CD14-positive monocyte (primary cell): ENCODE results near the gene COPE. TPM values are rescaled to one million over a fixed set of nuclear protein-coding genes. Genes with fewer than 3 reads are reported as not detected.

Experiments used
- DNase-seq, 3 donors: peaks; one replicate each; pipeline ENCODE4 v3.0.0-alpha.2; 2011 to 2022
- H2AFZ ChIP-seq: 2 replicates; pipeline ENCODE4 v1.6.0; 2012; ENCODE audit warnings: mild to moderate bottlenecking, low read depth, low read length, inconsistent platforms; ENCODE audit not compliant: insufficient read depth, poor library complexity, severe bottlenecking
- H3K27ac ChIP-seq, 2 donors: 1 replicate in 1 of 2; 2 replicates in 1 of 2; pipeline ENCODE4 v1.5.1; 2012 to 2013; ENCODE audit warnings: low read length in 2 of 2, control low read depth in 1 of 2, inconsistent platforms in 1 of 2, low read depth in 1 of 2, mild to moderate bottlenecking in 1 of 2
- H3K27me3 ChIP-seq, 2 donors: one replicate each; pipeline versions ENCODE4 v1.6.0 to v1.6.1; 2011 to 2013; ENCODE audit warnings: low read length in 2 of 2; ENCODE audit not compliant: control insufficient read depth in 2 of 2, insufficient read depth in 2 of 2
- H3K36me3 ChIP-seq, 2 donors: replicated peaks in 1 of 2; 1 replicate in 1 of 2; 2 replicates in 1 of 2; pipeline versions ENCODE4 v1.5.1 to v1.6.1; 2012 to 2013; ENCODE audit warnings: low read length in 2 of 2, control low read depth in 1 of 2, inconsistent platforms in 1 of 2, mild to moderate bottlenecking in 1 of 2; ENCODE audit not compliant: insufficient read depth in 2 of 2, control insufficient read depth in 1 of 2
- H3K4me1 ChIP-seq, 2 donors: 1 replicate in 1 of 2; 2 replicates in 1 of 2; pipeline versions ENCODE4 v1.5.1 to v1.6.1; 2012 to 2013; ENCODE audit warnings: low read length in 2 of 2, control low read depth in 1 of 2, inconsistent platforms in 1 of 2, mild to moderate bottlenecking in 1 of 2, moderate library complexity in 1 of 2; ENCODE audit not compliant: insufficient read depth in 2 of 2, control insufficient read depth in 1 of 2
- H3K4me2 ChIP-seq: replicated peaks from 2 replicates; pipeline ENCODE3; 2012; ENCODE audit warnings: low read length, moderate library complexity, mild to moderate bottlenecking; ENCODE audit not compliant: poor library complexity, severe bottlenecking; ENCODE audit errors: extremely low read depth
- H3K4me3 ChIP-seq, 3 experiments: fragments of 200-600 bp in 1 of 3; sonication (generic) in 1 of 3; replicated peaks in 1 of 3; 1 replicate in 2 of 3; 2 replicates in 1 of 3; pipeline ENCODE4 v1.5.1; 2011 to 2013; ENCODE audit warnings: low read length in 3 of 3, mild to moderate bottlenecking in 3 of 3, control low read depth in 2 of 3, low read depth in 2 of 3, inconsistent platforms in 1 of 3, moderate library complexity in 1 of 3
- H3K79me2 ChIP-seq: 2 replicates; pipeline ENCODE4 v1.6.0; 2012; ENCODE audit warnings: mild to moderate bottlenecking, control low read depth, inconsistent platforms, low read length, moderate library complexity; ENCODE audit not compliant: insufficient read depth
- H3K9ac ChIP-seq: 2 replicates; pipeline ENCODE4 v1.6.0; 2017; ENCODE audit warnings: low read length, mild to moderate bottlenecking; ENCODE audit not compliant: insufficient read depth, poor library complexity, severe bottlenecking
- H3K9me3 ChIP-seq, 2 donors: replicated peaks in 1 of 2; 1 replicate in 1 of 2; 2 replicates in 1 of 2; pipeline versions ENCODE4 v1.5.1 to v1.6.1; 2012 to 2013; ENCODE audit warnings: low read length in 2 of 2, control low read depth in 1 of 2; ENCODE audit not compliant: control insufficient read depth in 1 of 2, insufficient read depth in 1 of 2
- H4K20me1 ChIP-seq: 2 replicates; pipeline ENCODE4 v1.6.0; 2012; ENCODE audit warnings: mild to moderate bottlenecking, low read length, control low read depth, moderate library complexity; ENCODE audit not compliant: insufficient read depth
- H3K27ac Mint-ChIP-seq, 7 donors: one replicate each; pipeline ENCODE4 v1.8.0; 2020; ENCODE audit warnings: mild to moderate bottlenecking in 7 of 7, mixed read lengths in 7 of 7, moderate library complexity in 6 of 7, inconsistent platforms in 2 of 7
- H3K27me3 Mint-ChIP-seq, 3 donors: one replicate each; pipeline ENCODE4 v1.8.0; 2021 to 2022; ENCODE audit warnings: low read depth in 3 of 3, mild to moderate bottlenecking in 3 of 3, mixed read lengths in 3 of 3, moderate library complexity in 3 of 3, inconsistent platforms in 1 of 3
- H3K36me3 Mint-ChIP-seq, 2 donors: one replicate each; pipeline ENCODE4 v1.8.0; 2020; ENCODE audit warnings: mixed read lengths in 2 of 2, inconsistent platforms in 1 of 2, mild to moderate bottlenecking in 1 of 2
- H3K4me1 Mint-ChIP-seq: one replicate; pipeline ENCODE4 v1.8.0; 2020; ENCODE audit warnings: mild to moderate bottlenecking, mixed read lengths
- H3K4me3 Mint-ChIP-seq, 2 donors: one replicate each; pipeline ENCODE4 v1.8.0; 2020; ENCODE audit warnings: mild to moderate bottlenecking in 2 of 2, mixed read lengths in 2 of 2, moderate library complexity in 1 of 2
- H3K9me3 Mint-ChIP-seq, 7 donors: one replicate each; pipeline ENCODE4 v1.8.0; 2020 to 2022; ENCODE audit warnings: mixed read lengths in 7 of 7, mild to moderate bottlenecking in 6 of 7, moderate library complexity in 6 of 7, inconsistent platforms in 2 of 7
- WGBS: methylation state at CpG from one replicate; pipeline ENCODE4 v1.1.5; 2013; ENCODE audit warnings: missing lambda C conversion rate; ENCODE audit not compliant: insufficient coverage; 5-methylcytosine and 5-hydroxymethylcytosine counted together
- intact Hi-C, 2 donors: fragments of 100-400 bp; cut with micrococcal nuclease; formaldehyde crosslinking; loops; one replicate each; pipeline versions ENCODE4 v1.15.0 to v1.15.1; 2023
- polyA plus RNA-seq, 3 donors: library from polyadenylated mRNA; depleted of rRNA in 1 of 3; unstranded in 2 of 3; stranded (reverse) in 1 of 3; fragments of 300-500 nt in 2 of 3; fragments of >200 nt in 1 of 3; fragmentation: Illumina TruSeq in 2 of 3; gene quantifications; 1 replicate in 2 of 3; 2 replicates in 1 of 3; pipeline ENCODE4 v1.2.3, GENCODE V29; 2012 to 2021
- TF ChIP-seq, protein P1 (sequence below): fragments of 200-600 bp; IDR thresholded peaks from one replicate; pipeline ENCODE4 v1.8.0; 2022; ENCODE audit warnings: antibody characterized with exemption, mild to moderate bottlenecking

Gene COPE
- polyA plus RNA-seq, 3 donors = 331 to 345 (median 345) TPM

DNA sequence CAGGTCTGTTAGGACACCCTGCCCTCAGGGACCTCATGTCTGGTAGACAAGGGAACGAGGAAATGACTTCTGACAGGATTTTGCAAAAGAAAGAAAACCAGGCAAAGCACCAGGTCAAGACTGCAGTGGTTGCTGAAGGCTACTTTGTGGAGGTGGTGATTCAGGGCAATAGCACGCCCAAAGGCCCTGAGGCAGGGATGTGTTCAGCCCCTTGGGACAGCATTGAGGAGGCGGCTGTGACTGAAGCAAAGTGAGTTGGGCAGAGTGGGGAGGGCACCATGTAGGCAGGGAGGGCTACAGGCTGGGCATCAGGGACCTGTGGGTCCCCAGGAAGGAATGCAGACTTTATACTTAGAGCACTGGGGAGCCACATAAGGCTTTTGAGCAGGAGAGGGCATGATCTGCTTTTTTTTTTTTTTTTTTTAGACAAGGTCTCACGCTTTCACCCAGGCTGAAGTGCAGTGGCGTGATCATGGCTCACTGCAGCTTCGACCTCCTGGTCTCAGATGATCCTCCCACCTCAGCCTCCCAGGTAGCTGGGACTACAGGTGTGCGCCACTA, 32.6 kb upstream of the COPE start:
- peaks cover 0 to 9% (median 1%) of the 10 kb centered on the region in 7 donors for H3K9me3 Mint-ChIP-seq
- no peaks in the 10 kb centered on the region for H3K4me1 Mint-ChIP-seq
- intact Hi-C loops = no loop called here
- H3K4me2 ChIP-seq = no peak overlapping the region
- no peaks in the 10 kb centered on the region for H3K9me3 ChIP-seq
- TF ChIP-seq, protein P1, sequence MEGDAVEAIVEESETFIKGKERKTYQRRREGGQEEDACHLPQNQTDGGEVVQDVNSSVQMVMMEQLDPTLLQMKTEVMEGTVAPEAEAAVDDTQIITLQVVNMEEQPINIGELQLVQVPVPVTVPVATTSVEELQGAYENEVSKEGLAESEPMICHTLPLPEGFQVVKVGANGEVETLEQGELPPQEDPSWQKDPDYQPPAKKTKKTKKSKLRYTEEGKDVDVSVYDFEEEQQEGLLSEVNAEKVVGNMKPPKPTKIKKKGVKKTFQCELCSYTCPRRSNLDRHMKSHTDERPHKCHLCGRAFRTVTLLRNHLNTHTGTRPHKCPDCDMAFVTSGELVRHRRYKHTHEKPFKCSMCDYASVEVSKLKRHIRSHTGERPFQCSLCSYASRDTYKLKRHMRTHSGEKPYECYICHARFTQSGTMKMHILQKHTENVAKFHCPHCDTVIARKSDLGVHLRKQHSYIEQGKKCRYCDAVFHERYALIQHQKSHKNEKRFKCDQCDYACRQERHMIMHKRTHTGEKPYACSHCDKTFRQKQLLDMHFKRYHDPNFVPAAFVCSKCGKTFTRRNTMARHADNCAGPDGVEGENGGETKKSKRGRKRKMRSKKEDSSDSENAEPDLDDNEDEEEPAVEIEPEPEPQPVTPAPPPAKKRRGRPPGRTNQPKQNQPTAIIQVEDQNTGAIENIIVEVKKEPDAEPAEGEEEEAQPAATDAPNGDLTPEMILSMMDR = no peak
- no peaks in the 10 kb centered on the region for H3K79me2 ChIP-seq
- peaks cover 2 to 4% of the 10 kb centered on the region in 2 donors for H3K36me3 Mint-ChIP-seq
- peak overlapping the region in 1 of 7 donors; percentile 1 for H3K27ac Mint-ChIP-seq
- no peak overlapping the region for H3K4me3 Mint-ChIP-seq
- no peak overlapping the region for H3K4me3 ChIP-seq
- H3K27ac ChIP-seq = no peak overlapping the region
- no peaks in the 10 kb centered on the region for H3K27me3 ChIP-seq
- no peaks in the 10 kb centered on the region for H4K20me1 ChIP-seq
- no peak for DNase-seq
- peaks cover 0 to 2% of the 10 kb centered on the region in 2 donors for H3K36me3 ChIP-seq
- no peak overlapping the region for H3K9ac ChIP-seq
- WGBS = 83% methylated on average over 4 of the region's 7 CpGs
- no peak overlapping the region for H2AFZ ChIP-seq
- H3K4me1 ChIP-seq = no peaks in the 10 kb centered on the region
- peaks cover 3 to 7% (median 3%) of the 10 kb centered on the region in 3 donors for H3K27me3 Mint-ChIP-seq

DNA sequence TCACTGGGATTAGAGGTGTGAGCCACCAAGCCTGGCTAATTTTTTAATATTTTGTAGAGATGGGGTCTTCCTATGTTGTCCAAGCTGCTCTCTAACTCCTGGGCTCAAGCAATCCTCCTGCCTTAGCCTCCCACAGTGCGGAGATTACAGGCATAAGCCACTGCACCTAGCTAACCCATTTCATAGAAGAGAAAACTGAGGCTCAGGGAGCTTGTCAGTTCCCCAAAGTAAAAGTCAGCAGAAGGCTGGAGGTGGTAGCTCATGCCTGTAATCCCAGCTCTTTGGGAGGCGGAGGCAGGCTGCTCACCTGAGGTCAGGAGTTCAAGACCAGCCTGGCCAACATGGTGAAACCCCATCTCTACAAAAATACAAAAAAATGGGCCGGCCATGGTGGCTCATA, 30.7 kb upstream of the COPE start:
- no peak overlapping the region for H2AFZ ChIP-seq
- intact Hi-C loops = no loop called here

More for the DNA sequence above, 30.7 kb upstream of the COPE start:
- peaks cover 4 to 5% of the 10 kb centered on the region in 2 donors for H3K4me1 ChIP-seq
- no peaks in the 10 kb centered on the region for H3K9me3 ChIP-seq
- Mint-ChIP-seq H3K27me3 (peaks cover 0 to 6% (median 5%) of the 10 kb centered on the region in 3 donors), H3K9me3 (peaks cover 0 to 9% (median 4%) of the 10 kb centered on the region in 7 donors), H3K4me3 (no peak overlapping the region), H3K27ac (no peak overlapping the region), H3K4me1 (peaks cover 5% of the 10 kb centered on the region), H3K36me3 (peaks cover 10 to 12% of the 10 kb centered on the region in 2 donors)
- no peaks in the 10 kb centered on the region for H3K27me3 ChIP-seq
- peaks cover 0 to 8% of the 10 kb centered on the region in 2 donors for H3K36me3 ChIP-seq
- H3K27ac ChIP-seq = no peak overlapping the region
- DNase-seq = no peak
- 100% methylated on average over 2 of the region's 3 CpGs for WGBS
- no peaks in the 10 kb centered on the region for H3K79me2 ChIP-seq
- TF ChIP-seq, protein P1 = no peak
- H4K20me1 ChIP-seq = no peaks in the 10 kb centered on the region
- H3K4me3 ChIP-seq = no peak overlapping the region
- no peak overlapping the region for H3K9ac ChIP-seq
- no peak overlapping the region for H3K4me2 ChIP-seq
